K562 (cell line): Measurements from ENCODE around the gene OXNAD1. TPM values are rescaled to one million over a fixed set of nuclear protein-coding genes. Genes with fewer than 3 reads are reported as not detected.

Experiments used
- ATAC-seq: fragments of 200-7000 bp; cut with Tn5 transposase; 3 replicates; pipeline ENCODE4 v1.9.1; 2020; ENCODE audit warnings: moderate library complexity
- BruUV-seq: library from RNA; stranded (reverse); fragments of 400-500 nt; replicated peaks from 2 replicates; lab custom pipeline; 2021; lab: Mats Ljungman, UMichigan
- CTCF ChIA-PET: fragments of 300-600 bp; formaldehyde crosslinking; extraction: SDS; loops from one replicate; lab custom pipeline; 2021; ENCODE audit warnings: low intra/inter-chr PET ratio; lab: Yijun Ruan, JAX
- POLR2A ChIA-PET: fragments of 300-600, 350-650 bp; sonication (Branson Sonifier 250); formaldehyde crosslinking; extraction: SDS; loops from one replicate; lab custom pipeline; 2021; ENCODE audit warnings: antibody characterized with exemption, inconsistent platforms; lab: Yijun Ruan, JAX
- DNase-seq, 4 experiments: peaks; one replicate each; pipeline versions ENCODE4 v3.0.0 to v3.0.0-alpha.2; 2011 to 2018; ENCODE audit warnings: low spot score in 3 of 4, mixed read lengths in 3 of 4; ENCODE audit errors: extremely low read depth in 1 of 4
- FAIRE-seq: peaks from 2 replicates; lab custom pipeline; 2011; peaks lifted over from hg19 to GRCh38; lab: Jason Lieb, UNC
- H2AFZ ChIP-seq: 2 replicates; pipeline ENCODE4 v1.6.0; 2011; ENCODE audit warnings: low read depth, low read length, control low read depth, inconsistent platforms
- H3K27ac ChIP-seq: fragments of 200-600 bp; 3 replicates; pipeline ENCODE4 v1.8.0; 2011; ENCODE audit warnings: low read depth, mild to moderate bottlenecking, control low read depth, inconsistent platforms, low read length, moderate library complexity, mixed read lengths; ENCODE audit errors: extremely low read depth
- H3K27me3 ChIP-seq, 2 experiments: fragments of 300-600 bp in 1 of 2; 2 replicates in 1 of 2; 3 replicates in 1 of 2; pipeline versions ENCODE4 v1.6.0 to v1.8.0; 2011; ENCODE audit warnings: inconsistent platforms in 2 of 2, low read length in 2 of 2, mild to moderate bottlenecking in 1 of 2, mixed read lengths in 1 of 2, moderate library complexity in 1 of 2; ENCODE audit not compliant: control insufficient read depth in 2 of 2, insufficient read depth in 2 of 2
- H3K36me3 ChIP-seq: fragments of 300-600 bp; 3 replicates; pipeline ENCODE4 v1.8.0; 2011; ENCODE audit warnings: mild to moderate bottlenecking, low read length, inconsistent platforms; ENCODE audit not compliant: control insufficient read depth, insufficient read depth
- H3K4me1 ChIP-seq, 2 experiments: fragments of 200-600 bp in 1 of 2; replicated peaks in 1 of 2; 2 replicates in 1 of 2; 3 replicates in 1 of 2; pipeline versions ENCODE4 v1.5.1 to v1.8.0; 2011; ENCODE audit warnings: inconsistent platforms in 2 of 2, low read length in 2 of 2, mild to moderate bottlenecking in 1 of 2, mixed read lengths in 1 of 2, moderate library complexity in 1 of 2; ENCODE audit not compliant: control insufficient read depth in 2 of 2, insufficient read depth in 2 of 2
- H3K4me2 ChIP-seq: 2 replicates; pipeline ENCODE4 v1.6.1; 2011; ENCODE audit warnings: low read length, control low read depth, inconsistent platforms, mixed read lengths; ENCODE audit not compliant: insufficient read depth
- H3K4me3 ChIP-seq: fragments of 200-600 bp; sonication (generic), shearing (Covaris generic); 2 replicates; pipeline ENCODE4 v1.5.1; 2016; ENCODE audit warnings: control low read depth, inconsistent platforms
- H3K79me2 ChIP-seq: fragments of 200-600 bp; 3 replicates; pipeline ENCODE4 v1.8.0; 2011; ENCODE audit warnings: low read length, inconsistent platforms; ENCODE audit not compliant: control insufficient read depth, insufficient read depth
- H3K9ac ChIP-seq, 2 experiments: 2 replicates each; pipeline versions ENCODE4 v1.6.0 to v1.6.1; 2011; ENCODE audit warnings: low read depth in 2 of 2, low read length in 2 of 2, control low read depth in 1 of 2, inconsistent platforms in 1 of 2, mild to moderate bottlenecking in 1 of 2, mixed read lengths in 1 of 2; ENCODE audit not compliant: insufficient read depth in 1 of 2
- H3K9me1 ChIP-seq: one replicate; pipeline ENCODE4 v1.6.0; 2011; ENCODE audit warnings: inconsistent platforms, mild to moderate bottlenecking, low read length, moderate library complexity; ENCODE audit not compliant: control insufficient read depth, insufficient read depth
- H3K9me3 ChIP-seq: replicated peaks from 2 replicates; pipeline ENCODE4 v1.5.1; 2011; ENCODE audit warnings: low read depth, low read length, inconsistent platforms; ENCODE audit not compliant: control insufficient read depth, insufficient read depth
- H4K20me1 ChIP-seq: replicated peaks from 2 replicates; pipeline ENCODE4 v1.6.1; 2011; ENCODE audit warnings: low read length, inconsistent platforms, mixed read lengths; ENCODE audit not compliant: control insufficient read depth, insufficient read depth
- FOSL1 ChIP-seq: fragments of 200-800 bp; sonication (Bioruptor generic); conservative IDR thresholded peaks from 2 replicates; pipeline ENCODE4 v1.6.1; 2016; ENCODE audit warnings: missing genetic modification characterization, missing compliant biosample characterization
- JUND ChIP-seq, 2 experiments: IDR thresholded peaks; 2 replicates in 1 of 2; 3 replicates in 1 of 2; pipeline ENCODE4 v1.6.1; 2011; ENCODE audit warnings: borderline replicate concordance in 2 of 2, low read depth in 2 of 2, low read length in 2 of 2, improper control_type of control experiment in 1 of 2, missing biosample characterization in 1 of 2, missing genetic modification characterization in 1 of 2, missing genetic modification reagents in 1 of 2
- WGBS: fragments of 100-300 bp; shearing (Covaris generic); methylation state at CpG from one replicate; pipeline ENCODE4 v1.1.6; 2016; ENCODE audit warnings: low coverage, mixed read lengths; ENCODE audit not compliant: insufficient coverage; ENCODE audit errors: missing lambda C conversion rate; 5-methylcytosine and 5-hydroxymethylcytosine counted together
- in situ Hi-C: fragments of 300-500 bp; cut with MboI; formaldehyde crosslinking; loops from 4 replicates; pipeline ENCODE4 v1.15.0; 2018; ENCODE audit warnings: inconsistent platforms, mixed read lengths
- intact Hi-C: fragments of 100-400 bp; cut with micrococcal nuclease; formaldehyde crosslinking; loops from 2 replicates; pipeline ENCODE4 v1.14.2; 2022
- polyA plus RNA-seq, 8 experiments: library from polyadenylated mRNA; depleted of rRNA in 4 of 8; stranded (reverse) in 5 of 8; unstranded in 3 of 8; fragments of >200 nt; fragmentation: Nextera tagmentation in 2 of 8; fragmentation: Illumina TruSeq in 1 of 8; extraction: Ambion mirVana in 2 of 8; extraction: Trizol in 1 of 8; gene quantifications; 2 replicates each; pipeline versions ENCODE4 v1.2.1 to v1.2.3, GENCODE V29; 2011 to 2014; ENCODE audit warnings: inconsistent platforms in 1 of 8, missing spikeins in 1 of 8
- total RNA-seq, 7 experiments: library from RNA; depleted of rRNA in 6 of 7; stranded (reverse); fragments of >200 nt in 6 of 7; fragmentation: Illumina TruSeq in 2 of 7; extraction: Trizol in 2 of 7; gene quantifications; 2 replicates each; pipeline versions ENCODE4 v1.2.1 to v1.2.3, GENCODE V29; 2011 to 2021; ENCODE audit warnings: low replicate concordance in 1 of 7
- TF ChIP-seq, protein P1 (sequence below): fragments of 450-650 bp; formaldehyde crosslinking; IDR thresholded peaks from 2 replicates; pipeline ENCODE4 v1.4.0; 2020; ENCODE audit warnings: mild to moderate bottlenecking

The OXNAD1 gene
- total and polyA plus RNA-seq, 9 of the 15 experiments (the other 6 are each of a cell fraction or from before 2014, with no cell fraction given) = 12.8 to 44.4 (median 41.1) TPM

DNA sequence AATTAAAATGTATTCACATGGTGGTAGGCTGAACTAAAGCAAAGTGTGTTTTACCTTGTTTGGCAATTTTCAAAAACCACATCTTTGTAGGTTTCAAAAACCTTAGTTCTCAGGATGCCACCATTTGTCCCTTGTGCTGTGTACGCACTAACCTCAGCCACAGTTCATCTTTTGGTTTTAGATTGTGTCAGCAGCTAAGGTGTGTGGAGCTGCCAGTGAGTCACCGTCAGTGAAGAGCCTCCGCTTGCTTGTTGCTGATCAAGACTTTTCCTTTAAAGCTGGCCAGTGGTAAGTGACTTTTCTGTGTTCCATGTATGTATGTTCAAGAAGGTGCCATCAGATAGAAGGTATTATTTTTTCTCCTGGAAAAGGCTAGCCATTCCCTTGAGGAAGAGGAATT, 21.1 kb downstream of the OXNAD1 start:
- no peak for DNase-seq
- no peak overlapping the region for H2AFZ ChIP-seq
- intact Hi-C loops = no loop called here

More for the DNA sequence above, 21.1 kb downstream of the OXNAD1 start:
- ATAC-seq = peak; percentile 43
- no peak overlapping the region for H3K9ac ChIP-seq
- ChIA-PET POLR2A (interaction anchor here (1.0 to 1.3 kb wide), 3 partner anchors 18 to 210 kb away, joined by 3 to 4 read pairs (median 3); no protein-coding TSS in a partner anchor), CTCF (no interaction called here)
- H3K4me2 ChIP-seq = 0 out of 2 replicates have a peak overlapping the region, but pooled peaks have one; percentile 4
- no peaks in the 10 kb centered on the region for H3K27me3 ChIP-seq
- 69% methylated on average over 3 of the region's 3 CpGs for WGBS
- H3K27ac ChIP-seq = peak overlapping the region; percentile 29; the same call in 2 of the 3 replicates
- no TSS peak for BruUV-seq
- H4K20me1 ChIP-seq = no peaks in the 10 kb centered on the region
- peaks cover 91% of the 10 kb centered on the region for H3K36me3 ChIP-seq
- TF ChIP-seq FOSL1 (tag) (peak; percentile 46), JUND (IDR thresholded peaks at IDR 0.05; ENCODE audit: borderline replicate concordance, low read depth, low read length) (peak; percentile 43; the same call in 1 of the 2 replicates), JUND (tag; IDR thresholded peaks at IDR 0.05; ENCODE audit: borderline replicate concordance, low read depth, low read length) (no peak)
- TF ChIP-seq, protein P1, sequence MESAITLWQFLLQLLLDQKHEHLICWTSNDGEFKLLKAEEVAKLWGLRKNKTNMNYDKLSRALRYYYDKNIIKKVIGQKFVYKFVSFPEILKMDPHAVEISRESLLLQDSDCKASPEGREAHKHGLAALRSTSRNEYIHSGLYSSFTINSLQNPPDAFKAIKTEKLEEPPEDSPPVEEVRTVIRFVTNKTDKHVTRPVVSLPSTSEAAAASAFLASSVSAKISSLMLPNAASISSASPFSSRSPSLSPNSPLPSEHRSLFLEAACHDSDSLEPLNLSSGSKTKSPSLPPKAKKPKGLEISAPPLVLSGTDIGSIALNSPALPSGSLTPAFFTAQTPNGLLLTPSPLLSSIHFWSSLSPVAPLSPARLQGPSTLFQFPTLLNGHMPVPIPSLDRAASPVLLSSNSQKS (CRISPR knock-in tag) = no peak
- no peaks in the 10 kb centered on the region for H3K9me1 ChIP-seq
- FAIRE-seq = no peak
- no peak overlapping the region for H3K4me3 ChIP-seq
- H3K79me2 ChIP-seq = peaks cover 18% of the 10 kb centered on the region; the same call in 2 of the 3 replicates
- in situ Hi-C loops = loop anchor here (5.0 kb wide), 1 partner anchor 266 kb away; no protein-coding TSS in a partner anchor
- H3K9me3 ChIP-seq = no peaks in the 10 kb centered on the region
- H3K4me1 ChIP-seq = peaks cover 2 to 42% of the 10 kb centered on the region in 2 experiments; a peak in 4 of 5 replicates
